HG02943 (cell line): ENCODE data around the gene FOSL2.

ENCODE experiments used
- ATAC-seq: cut with Tn5 transposase; IDR thresholded peaks from one replicate; pipeline ENCODE4 v1.9.1; 2021; ENCODE audit warnings: mild to moderate bottlenecking, low read depth, moderate library complexity; ENCODE audit not compliant: unreplicated experiment

FOSL2 gene

DNA sequence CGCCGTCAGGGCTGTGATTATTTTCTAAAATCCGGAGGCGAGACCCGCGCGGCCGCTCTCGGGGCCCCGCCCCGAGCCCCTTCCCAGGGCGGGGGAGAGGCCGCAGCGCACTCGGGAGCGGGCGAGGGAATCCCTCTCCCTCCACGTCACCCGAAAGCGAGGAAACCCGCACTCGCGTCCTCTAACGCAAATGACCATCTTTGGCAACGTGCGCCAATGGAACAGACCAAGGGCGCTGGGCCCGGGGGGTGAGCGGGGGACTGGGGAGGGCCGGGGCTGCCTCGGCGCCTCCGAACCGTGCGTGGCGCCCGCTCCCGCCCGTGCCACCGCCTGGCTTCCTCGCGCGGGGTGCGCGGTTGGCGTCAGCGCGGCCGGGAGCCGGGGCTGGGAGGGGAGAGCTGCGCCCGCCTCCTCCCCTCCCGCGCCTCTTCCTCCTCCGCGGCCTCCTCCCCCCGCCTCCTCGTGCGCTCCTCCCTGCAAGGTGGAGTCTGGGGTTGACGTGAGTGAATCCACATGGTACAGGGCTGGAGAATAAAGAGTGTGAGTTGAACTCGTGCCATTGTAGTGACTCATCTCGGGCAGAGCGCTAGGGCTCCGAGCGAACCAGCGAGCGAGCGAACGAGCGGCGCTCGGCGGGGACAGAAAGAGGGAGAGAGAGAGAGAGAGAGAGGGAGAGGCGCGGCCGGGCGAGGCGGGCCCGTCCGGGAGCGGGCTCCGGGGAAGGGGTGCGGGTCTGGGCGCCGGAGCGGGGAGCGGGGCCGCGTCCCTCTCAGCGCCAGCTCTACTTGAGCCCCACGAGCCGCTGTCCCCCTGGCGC lies at the start of gene FOSL2:
Gene FOSL2, plus strand, starts transcription at position 562 of the 817 bp plus-strand sequence. CDS start 863 bp downstream, outside the sequence.
- ATAC-seq, result peak; percentile 60

DNA sequence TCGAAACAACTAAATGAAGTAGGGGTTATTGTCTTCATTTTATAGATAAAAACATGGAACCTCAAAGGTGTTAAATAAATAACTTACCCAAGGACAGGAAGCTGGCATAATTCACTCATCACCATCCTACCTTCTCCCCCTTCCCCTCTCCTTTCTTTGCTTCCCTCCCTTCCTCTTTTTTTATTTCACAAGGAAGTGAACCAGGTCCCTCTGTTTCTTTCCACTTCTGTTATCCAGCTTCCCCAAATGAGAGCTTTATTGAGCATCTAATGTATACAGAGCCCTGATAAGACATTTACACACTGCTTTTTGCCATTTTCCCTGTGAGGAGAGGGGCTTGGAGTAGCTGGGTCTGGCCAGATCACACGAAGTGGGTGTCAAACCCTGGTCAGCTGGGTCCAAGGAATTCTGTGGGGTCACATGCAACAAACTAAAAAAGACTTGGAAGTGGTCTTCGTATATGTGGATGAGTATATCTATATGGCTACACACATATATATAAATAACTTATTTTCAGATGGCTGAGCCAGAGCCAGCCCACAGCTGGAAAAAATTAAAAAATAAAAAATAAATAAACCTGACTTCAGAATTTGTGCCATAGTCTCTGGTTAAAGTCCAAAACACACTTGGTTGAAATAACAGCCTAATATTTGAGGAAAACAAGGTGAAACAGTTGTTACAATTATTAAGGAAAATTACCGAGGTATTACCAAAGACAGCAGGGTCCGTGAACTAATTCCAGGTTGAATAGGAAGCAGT lies 49.3 kb upstream of the FOSL2 start:
- ATAC-seq, result no peak

DNA sequence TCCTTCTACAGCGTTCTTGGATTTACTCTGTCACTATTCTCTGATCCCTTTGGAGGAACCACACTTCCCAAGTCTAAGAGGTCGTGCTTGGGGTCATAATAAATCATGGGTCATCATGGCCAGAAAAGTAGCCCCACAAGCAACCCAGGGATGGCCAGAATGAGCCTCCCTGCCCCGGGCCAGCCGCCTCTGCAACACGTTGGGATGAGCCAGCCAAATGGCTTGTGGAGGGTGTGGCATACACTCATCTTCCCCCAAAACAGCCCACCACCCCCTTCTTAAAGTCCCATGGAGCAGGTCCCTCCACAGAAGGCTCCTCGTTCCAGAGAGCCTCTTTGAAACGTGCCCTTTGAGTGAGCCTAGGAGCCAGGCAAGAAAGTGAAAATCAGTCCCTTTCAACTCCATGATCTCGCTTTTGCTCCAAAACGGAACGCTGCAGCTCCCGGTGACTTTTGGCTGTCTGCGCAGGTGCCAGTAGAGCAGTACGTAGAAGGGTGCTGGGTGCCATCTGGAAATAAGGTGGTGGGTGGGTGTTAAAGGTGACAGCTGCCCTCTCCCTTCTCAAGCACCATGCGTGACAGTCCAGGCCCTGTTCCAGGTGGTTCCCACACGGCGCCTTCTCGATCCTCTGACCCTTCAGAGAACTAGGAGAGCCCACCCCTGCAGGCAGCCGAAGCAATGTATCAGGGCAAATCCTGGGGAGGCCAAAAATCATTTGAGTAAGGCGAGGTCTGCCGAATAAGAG lies 48.5 kb upstream of the FOSL2 start:
- ATAC-seq, result no peak

DNA sequence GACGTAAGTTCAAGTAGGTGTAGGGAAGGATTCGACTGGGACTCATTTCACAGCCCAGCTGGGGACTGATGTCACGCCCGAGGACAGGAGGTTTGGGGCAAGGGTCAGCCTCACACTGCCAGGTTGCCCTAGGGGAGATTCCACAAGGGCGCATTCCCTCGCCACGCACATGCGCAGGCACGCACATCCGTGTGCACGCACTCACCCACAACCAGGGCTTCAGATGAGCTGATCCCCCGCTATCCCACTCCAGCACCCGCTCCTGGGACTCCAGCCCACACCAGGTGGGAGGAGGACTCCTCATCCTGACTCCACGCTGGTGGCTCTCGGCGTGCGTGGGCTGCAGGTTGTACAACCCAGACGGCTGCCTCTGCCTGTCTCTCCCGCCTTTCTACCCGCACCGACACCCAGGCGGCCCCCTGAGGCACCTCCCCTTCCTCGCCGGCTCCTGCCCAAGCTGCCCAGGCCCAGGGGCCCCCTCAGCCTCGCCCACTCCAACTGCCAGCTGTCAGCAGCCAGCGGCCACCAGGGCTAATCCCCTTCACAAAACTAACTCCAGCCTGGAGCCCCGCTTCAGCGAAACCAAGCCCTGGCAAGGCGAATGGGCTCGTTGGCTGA lies 47.8 kb upstream of the FOSL2 start:
- no peak for ATAC-seq

DNA sequence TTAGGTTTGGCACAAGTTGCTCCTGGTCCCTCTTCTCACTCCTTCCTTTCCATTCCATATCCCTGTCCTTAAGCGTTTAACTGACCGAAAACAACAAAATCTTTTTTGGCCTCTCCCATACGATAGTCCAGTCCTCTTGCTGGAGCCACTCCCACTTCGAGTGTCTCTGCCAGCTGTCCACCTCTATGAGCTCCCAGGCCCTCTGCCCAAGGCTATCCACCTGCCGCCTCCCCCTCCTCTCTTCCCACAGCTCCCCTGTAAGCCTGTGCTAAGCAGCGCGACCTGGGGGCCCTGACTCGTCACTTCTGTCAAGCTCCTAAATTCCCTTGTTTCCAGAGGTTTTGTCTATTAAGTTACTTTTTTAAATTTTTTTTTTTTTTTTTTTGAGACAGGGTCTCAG lies 47.0 kb upstream of the FOSL2 start:
- no peak for ATAC-seq

DNA sequence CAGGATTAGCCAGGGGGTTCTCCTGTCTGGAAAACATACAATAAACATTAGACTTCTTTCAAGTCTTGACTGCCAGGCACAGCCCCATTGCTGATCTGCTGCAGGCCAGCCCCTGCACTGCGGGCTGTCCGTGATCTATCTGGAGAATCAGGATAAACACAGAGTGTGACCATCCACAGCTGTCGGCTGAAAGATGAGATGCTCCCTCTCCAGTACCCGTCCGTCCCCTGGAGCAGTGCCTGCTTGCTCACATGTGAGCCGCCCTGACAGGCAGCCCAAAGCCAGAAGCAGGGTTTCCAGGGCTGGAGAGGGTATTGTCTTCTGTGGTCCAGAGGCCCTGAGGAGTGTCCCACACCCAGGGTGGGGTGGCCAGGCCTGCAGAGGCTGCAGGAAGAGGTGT lies 46.1 kb upstream of the FOSL2 start:
- no peak for ATAC-seq

DNA sequence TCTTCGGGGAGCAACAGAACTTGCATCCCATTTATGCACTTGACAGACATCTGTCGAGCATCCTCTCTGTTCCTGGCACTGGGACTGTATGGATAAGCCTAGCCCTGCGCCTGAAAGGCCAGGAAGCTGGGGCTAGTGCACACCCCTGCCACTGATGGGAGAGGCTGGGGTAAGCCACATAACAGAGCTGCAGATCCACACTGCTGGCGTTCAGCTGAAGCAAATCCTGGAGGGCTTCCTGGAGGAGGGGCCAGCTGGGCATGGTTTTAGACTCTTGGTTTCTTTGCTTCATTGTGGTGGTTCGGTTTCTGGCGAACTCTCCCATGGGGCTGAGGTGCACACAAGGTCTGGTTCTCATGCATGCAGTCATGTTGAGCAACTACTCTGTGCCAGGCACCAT lies 45.5 kb upstream of the FOSL2 start:
- no peak for ATAC-seq

DNA sequence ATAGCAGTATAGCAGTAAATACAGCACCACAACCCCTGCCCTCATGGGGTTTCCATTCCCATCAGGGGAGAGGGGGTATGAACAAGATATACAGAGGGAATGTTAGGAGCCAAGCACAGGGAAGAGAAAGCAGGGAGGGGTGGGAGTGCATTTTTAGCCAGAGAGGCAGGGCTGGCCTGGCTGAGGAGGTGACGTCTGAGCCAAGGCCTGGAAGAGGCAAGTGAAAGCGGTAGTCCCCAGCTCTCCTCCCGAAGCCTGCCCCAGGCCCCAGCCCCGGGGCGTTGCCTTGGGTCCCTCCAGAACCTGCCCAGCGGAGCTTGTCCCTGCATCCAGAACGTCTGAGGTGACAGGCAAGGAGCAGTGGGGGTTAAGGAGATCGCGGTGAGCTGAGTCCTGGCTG lies 45.1 kb upstream of the FOSL2 start:
- ATAC-seq, result no peak

DNA sequence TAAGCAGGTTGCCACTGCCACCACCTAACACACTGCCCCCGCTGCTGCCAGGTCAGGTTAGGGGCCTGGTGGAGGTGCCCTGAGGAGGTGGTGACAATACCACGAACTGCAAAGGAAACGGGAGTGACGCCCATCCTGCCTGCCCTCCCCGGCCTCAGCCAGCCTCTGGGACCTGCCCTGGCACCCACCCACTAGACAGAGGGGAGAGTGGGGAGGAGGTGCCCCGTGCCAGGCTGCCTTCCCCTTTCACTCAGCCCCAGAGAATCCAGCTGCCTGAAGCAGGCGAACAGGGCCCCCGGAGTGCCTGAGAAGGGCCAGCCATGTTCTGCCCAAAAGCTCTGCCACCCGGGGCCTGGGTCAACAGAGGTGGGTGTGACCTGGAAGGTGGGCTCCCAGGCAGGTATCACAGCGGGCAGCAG lies 44.5 kb upstream of the FOSL2 start:
- ATAC-seq, result no peak

DNA sequence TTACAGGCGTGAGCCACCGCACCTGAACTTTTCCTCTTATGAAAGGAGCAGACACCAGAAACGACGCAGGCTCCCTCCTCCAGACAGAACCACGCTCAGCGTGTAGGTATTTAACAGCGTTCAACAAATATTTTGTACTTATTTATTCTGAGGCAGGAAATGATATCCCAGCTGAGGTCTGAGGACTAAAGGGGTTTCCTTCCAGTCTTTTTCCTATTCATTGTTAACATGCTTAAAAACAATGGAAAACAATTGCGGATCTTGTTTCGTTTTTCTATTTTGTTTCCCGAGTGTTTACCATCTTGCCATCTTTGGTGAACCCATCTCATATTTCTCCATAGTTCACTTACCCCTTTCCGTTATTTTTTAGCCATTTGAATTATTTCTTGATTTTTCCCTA lies 43.7 kb upstream of the FOSL2 start:
- ATAC-seq, result no peak

DNA sequence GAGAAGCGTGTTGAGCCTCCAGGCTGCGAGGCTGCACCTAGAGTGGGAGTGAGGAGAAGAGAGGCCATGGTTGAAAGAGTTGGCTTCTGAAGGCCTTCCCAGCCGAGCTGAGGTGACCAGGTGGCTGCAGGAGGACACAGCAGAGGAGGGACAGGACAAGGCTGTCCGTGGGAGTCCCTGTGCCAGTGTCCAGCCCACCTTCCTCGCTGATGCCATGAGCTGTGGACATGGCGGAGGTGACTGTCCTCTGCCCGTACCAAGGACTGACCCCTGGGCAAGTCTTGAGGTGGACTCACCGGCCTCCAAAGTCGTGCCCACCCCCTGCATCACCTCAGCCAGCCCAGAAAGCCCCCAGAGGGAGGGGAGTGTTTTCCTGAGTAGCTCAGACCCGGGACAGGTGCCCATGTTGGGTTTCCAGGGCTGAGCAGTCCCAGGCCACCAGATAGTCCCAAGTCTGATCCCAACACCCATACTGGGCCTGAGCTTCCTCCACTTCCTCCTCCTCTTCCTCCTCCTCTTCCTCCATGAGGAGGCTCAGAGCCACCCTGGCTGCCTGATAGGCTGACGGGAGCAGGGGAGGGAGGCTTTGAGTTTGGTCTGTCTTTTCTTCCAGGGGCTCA lies 43.0 kb upstream of the FOSL2 start:
- no peak for ATAC-seq

DNA sequence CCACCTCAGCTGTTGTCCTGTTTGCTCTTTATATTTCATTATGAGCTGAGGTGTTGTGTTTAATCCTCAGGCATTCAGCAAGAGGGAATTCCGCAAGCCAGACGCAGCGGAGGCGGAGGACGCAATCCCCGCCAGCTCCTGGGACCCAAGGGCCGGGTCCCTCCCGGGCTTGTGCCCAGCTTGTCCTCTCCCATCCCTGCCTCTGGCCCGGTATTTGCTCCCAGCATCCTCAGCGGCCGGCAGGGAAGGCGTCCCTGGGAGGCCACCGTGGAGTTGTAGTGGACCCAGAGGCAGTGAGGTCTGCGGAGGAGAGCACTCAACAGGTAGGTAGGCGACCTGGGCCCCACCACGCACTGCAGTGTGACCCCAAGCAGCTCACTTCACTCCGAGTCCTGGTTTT lies 42.5 kb upstream of the FOSL2 start:
- ATAC-seq, result no peak

DNA sequence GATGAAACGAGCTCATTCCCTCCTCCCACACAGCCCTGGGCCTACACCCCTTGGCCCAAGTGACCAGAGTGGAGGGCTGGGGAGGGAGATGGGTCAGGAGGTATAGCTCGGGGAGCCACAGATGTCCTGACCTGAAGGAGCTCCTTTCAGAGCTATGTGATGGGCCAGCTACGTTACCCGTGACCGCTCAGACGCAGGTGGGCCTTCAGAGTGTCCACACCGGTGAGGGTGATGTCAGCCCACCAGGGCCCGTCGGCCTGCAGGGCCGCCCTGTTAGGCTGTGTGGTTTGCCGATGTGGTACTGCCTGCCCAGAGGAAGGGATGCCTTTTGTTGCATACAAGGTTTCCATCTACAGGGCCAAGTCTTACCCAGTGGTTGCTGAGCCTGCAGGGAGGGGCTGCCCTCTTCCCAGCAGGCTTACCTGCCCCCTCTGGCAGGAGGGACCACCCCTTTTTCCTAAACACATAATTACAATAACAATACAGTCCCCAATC lies 41.8 kb upstream of the FOSL2 start:
- no peak for ATAC-seq

DNA sequence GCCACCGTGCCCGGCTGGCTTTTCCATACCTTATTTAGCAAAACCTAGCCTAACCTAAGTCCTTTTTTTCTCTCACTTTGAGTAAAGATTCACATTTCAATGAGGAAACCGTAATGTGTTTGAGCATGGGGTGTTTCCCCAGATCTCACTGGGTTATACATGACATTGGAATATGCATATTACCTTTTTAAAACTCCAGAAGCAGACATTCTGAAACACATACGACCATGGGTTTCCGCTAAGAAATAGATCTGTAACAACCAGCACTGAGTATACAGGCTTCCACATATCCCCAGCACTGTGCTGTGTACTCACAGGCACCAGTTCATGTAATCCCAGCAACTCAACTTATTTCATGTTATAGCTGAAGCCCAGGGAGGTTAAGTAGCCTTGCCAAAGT lies 41.0 kb upstream of the FOSL2 start:
- no peak for ATAC-seq

DNA sequence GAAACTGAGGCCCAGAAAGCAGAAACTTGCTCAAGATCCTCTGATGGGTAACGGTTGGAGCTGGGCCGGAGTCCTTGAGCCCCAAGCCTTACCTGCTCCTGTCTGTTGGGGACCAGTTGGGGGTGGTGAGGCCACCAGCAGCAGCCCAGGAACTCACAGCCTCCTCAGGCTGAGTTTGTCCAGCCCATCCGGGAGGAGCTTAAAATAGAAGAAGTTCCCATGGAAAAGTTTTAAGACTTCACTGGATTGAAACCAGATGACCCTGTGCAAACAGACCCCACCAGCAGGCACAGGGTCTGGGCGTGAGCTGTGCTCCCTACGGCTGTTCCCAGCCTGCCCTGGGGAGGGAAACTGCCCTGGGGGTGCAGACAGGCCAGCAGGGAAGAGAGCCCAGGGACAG lies 40.6 kb upstream of the FOSL2 start:
- ATAC-seq, result no peak

DNA sequence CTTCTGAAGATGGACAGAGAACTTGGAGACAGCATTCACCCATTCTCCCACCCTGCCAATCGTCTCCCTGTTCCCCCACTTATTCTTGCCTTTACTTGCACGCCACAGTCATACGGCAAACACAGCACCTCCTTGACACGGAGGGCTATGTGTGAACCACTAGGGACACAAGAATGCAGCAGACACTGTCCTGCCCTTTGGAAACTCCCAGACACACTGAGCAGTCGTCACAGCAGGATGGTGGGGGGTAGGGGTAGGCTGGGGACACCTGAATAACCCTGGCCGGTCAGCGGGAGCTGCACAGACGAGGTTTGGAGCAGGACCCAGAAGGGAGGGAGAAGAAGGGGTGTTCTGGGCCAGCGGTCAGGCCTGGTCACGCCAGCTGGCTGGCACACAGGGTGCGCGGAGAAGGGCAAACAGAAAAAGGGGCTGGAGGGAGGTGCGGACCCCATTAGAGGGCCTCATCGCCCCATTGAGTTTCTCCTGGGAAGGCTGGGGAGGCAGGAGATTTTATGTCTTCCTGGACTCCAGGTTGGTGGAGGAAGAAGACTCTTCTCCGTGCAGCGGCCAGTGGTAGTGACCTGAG lies 40.0 kb upstream of the FOSL2 start:
- ATAC-seq, result no peak

DNA sequence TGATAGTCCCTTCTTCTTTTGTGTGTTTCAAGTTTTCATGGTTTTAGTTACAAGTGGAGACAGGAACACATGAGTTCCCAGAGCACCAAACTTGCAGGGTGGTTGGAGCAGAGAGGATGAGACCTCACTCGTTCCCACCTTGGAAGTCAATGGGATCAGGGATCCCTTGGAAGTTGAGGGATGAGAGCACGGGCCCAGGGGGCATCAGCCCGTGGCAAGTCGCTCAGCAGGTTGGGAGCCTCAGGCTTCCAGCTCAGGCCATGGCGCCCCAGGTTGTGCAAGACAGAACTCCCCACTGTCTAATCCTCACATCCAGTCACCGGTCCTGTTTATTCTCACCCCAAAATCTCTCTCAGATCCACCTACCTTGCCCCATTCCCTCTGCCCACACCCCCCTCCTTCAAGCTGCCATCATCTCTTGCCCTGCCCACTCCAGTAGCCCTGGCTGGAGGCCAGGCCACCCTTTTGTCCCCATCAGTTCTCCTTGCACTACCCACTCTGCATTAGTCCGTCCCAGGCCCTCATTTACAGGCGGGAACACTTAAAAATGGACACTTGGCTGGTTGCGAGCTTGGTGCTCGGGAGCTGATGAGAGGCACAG lies 37.6 kb upstream of the FOSL2 start:
- ATAC-seq, result no peak

DNA sequence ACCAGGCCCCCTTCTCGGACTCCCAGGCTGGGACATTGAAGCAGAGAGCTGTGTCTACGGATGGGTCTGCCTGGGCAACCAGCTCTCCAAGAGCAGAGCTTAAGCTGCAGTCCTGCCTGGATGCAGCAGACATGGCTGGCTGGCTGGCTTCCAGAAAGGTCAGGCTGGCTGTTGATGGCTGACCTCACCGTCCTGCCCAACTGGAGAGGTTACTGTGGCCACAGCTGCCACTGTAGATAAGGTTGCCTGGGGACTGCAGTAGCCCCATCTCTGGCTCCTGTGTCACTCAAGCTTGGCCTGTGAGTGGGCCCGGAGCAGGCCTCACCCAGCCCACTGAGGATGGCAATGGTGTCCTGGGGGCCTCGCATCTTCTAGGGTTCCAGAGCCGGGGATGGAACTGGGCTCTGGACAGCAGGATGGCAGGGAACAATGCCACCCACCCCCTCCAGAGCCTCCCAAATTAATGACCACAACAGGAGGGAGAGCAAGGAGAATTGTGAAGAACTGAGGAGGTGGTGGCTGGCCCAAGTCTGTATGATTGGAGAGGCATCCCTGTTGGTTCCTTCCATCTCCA lies 37.0 kb upstream of the FOSL2 start:
- ATAC-seq, result no peak
